Uterus (tissue), 4 donors: ENCODE measurements around the gene CDC42EP3. TPM values are rescaled to one million over a fixed set of nuclear protein-coding genes. Genes with fewer than 3 reads are reported as not detected.

ENCODE experiments used
- DNase-seq, 2 donors: peaks; one replicate each; pipeline ENCODE4 v3.0.0-alpha.2; 2019 to 2020
- H3K27ac ChIP-seq, 2 donors: fragments of 200-600 bp; sonication (generic); 1 replicate in 1 of 2; 2 replicates in 1 of 2; pipeline ENCODE4 v1.5.1; 2016 to 2018
- H3K27me3 ChIP-seq, 2 donors: fragments of 200-600 bp; sonication (generic); one replicate each; pipeline ENCODE4 v1.5.1; 2018 to 2019; ENCODE audit warnings: control low read depth in 1 of 2
- H3K36me3 ChIP-seq, 2 donors: fragments of 200-600 bp; sonication (generic); one replicate each; pipeline ENCODE4 v1.5.1; 2019; ENCODE audit warnings: control low read depth in 1 of 2
- H3K4me1 ChIP-seq, 2 donors: fragments of 200-600 bp; sonication (generic); one replicate each; pipeline ENCODE4 v1.5.1; 2018 to 2019; ENCODE audit warnings: control low read depth in 1 of 2
- H3K4me3 ChIP-seq, 2 donors: fragments of 200-600 bp; sonication (generic); 1 replicate in 1 of 2; 2 replicates in 1 of 2; pipeline ENCODE4 v1.5.1; 2018 to 2019; ENCODE audit warnings: mild to moderate bottlenecking in 1 of 2
- H3K9me3 ChIP-seq, 2 donors: fragments of 200-600 bp; sonication (generic); one replicate each; pipeline ENCODE4 v1.5.1; 2019; ENCODE audit warnings: control low read depth in 1 of 2
- POLR2A ChIP-seq, 2 donors: fragments of 450-650 bp; IDR thresholded peaks; one replicate each; pipeline ENCODE4 v1.6.1; 2016; ENCODE audit warnings: antibody characterized with exemption in 2 of 2, mild to moderate bottlenecking in 1 of 2, moderate library complexity in 1 of 2
- intact Hi-C: fragments of 100-400 bp; cut with DNase I; formaldehyde crosslinking; loops from one replicate; pipeline ENCODE4 v1.15.1; 2023; ENCODE audit warnings: low total_unique reads
- total RNA-seq, 4 donors: library from RNA; depleted of rRNA in 3 of 4; stranded (reverse); fragments of >200 nt in 3 of 4; gene quantifications; one replicate each; pipeline versions ENCODE4 v1.1.0 to v1.2.4, GENCODE V29; 2014 to 2023
- TF ChIP-seq, protein P1 (sequence below), 4 experiments: fragments of 200-600 bp in 2 of 4; fragments of 450-650 bp in 2 of 4; sonication (generic) in 2 of 4; IDR thresholded peaks; one replicate each; pipeline ENCODE4 v1.5.1; 2016 to 2019; ENCODE audit warnings: antibody characterized with exemption in 4 of 4, mild to moderate bottlenecking in 2 of 4, moderate library complexity in 1 of 4
- donor health status: DM: yes; HTN: yes; CAD: no.

Gene CDC42EP3
- total RNA-seq, 4 donors from 2014 or later = 24.7 to 93.0 (median 57.3) TPM

DNA sequence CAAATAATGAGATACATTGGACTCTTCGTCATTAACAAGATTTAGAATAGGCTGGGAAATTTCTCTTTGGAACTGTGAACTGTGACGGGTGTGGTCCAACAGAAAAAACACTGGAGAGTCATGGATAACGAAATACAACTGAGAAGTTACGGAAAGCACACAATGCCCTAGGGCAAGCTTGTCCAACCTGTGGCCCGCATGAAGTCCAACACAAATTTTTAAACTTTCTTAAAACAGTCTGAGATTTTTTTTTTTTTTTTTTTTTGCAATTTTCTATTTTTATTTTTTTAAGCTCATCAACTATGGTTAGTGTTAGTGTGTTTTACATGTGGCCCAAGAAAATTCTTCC, 27.7 kb downstream of the CDC42EP3 start:
- intact Hi-C loops = no loop called here
- H3K4me1 ChIP-seq = peaks cover 0 to 3% of the 10 kb centered on the region in 2 donors
- TF ChIP-seq, protein P1, sequence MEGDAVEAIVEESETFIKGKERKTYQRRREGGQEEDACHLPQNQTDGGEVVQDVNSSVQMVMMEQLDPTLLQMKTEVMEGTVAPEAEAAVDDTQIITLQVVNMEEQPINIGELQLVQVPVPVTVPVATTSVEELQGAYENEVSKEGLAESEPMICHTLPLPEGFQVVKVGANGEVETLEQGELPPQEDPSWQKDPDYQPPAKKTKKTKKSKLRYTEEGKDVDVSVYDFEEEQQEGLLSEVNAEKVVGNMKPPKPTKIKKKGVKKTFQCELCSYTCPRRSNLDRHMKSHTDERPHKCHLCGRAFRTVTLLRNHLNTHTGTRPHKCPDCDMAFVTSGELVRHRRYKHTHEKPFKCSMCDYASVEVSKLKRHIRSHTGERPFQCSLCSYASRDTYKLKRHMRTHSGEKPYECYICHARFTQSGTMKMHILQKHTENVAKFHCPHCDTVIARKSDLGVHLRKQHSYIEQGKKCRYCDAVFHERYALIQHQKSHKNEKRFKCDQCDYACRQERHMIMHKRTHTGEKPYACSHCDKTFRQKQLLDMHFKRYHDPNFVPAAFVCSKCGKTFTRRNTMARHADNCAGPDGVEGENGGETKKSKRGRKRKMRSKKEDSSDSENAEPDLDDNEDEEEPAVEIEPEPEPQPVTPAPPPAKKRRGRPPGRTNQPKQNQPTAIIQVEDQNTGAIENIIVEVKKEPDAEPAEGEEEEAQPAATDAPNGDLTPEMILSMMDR (IDR thresholded peaks at IDR 0.05) = no peak
- TF ChIP-seq POLR2A (IDR thresholded peaks at IDR 0.05) = no peak
- H3K27me3 ChIP-seq = no peaks in the 10 kb centered on the region
- H3K27ac ChIP-seq = peak overlapping the region in 1 of 2 donors; percentile 61
- no peak for DNase-seq
- no peaks in the 10 kb centered on the region for H3K36me3 ChIP-seq
- no peaks in the 10 kb centered on the region for H3K9me3 ChIP-seq
- no peak overlapping the region for H3K4me3 ChIP-seq

- DNase-seq = no peak
- H3K36me3 ChIP-seq = no peaks in the 10 kb centered on the region
- peaks cover 0 to 2% of the 10 kb centered on the region in 2 donors for H3K4me1 ChIP-seq
- H3K27me3 ChIP-seq = no peaks in the 10 kb centered on the region
- H3K9me3 ChIP-seq = no peaks in the 10 kb centered on the region
- TF ChIP-seq POLR2A (IDR thresholded peaks at IDR 0.05) = no peak
- TF ChIP-seq, protein P1 (IDR thresholded peaks at IDR 0.05) = no peak
- intact Hi-C loops = no loop called here
- H3K4me3 ChIP-seq = no peak overlapping the region
- H3K27ac ChIP-seq = peak overlapping the region; percentile 3 to 61
Observed at GRCh38 chr2:37642907-37643729, 28.3 kb downstream of the CDC42EP3 start.

DNA sequence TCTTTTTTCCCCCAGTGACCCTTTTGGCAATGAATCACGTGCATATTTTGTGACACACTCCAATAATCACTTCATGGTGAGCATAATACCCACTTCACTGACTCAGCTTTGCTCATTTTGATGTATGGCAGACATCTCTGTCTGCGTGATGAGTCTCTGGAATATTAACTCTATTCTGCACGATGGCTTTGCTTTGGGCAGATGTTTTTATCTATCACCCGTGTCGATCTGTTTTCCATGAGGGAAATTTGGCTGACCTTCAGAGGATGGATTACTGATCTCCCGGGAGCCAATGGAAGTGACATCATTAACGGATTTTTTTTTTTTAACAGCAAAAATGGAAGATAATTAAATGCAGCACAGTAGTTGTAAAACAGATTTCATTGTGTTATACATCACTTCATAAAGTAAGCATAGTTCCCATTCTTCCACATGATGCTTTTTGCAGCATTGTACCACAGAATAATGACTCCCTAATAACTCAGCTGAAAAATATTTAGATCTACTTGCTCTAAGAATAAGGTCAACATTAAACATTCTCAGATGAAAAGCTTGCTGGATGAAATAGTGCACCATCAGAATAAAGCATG, 29.8 kb downstream of the CDC42EP3 start:
- Histone ChIP-seq H3K27ac (peak overlapping the region; percentile 47 to 61), H3K27me3 (no peaks in the 10 kb centered on the region), H3K9me3 (no peaks in the 10 kb centered on the region), H3K36me3 (no peaks in the 10 kb centered on the region), H3K4me3 (no peak overlapping the region), H3K4me1 (peaks cover 0 to 4% of the 10 kb centered on the region in 2 donors)
- DNase-seq = no peak
- no peak for TF ChIP-seq POLR2A (IDR thresholded peaks at IDR 0.05)
- TF ChIP-seq, protein P1 (IDR thresholded peaks at IDR 0.05) = no peak
- intact Hi-C loops = no loop called here

- intact Hi-C loops = no loop called here
Observed at GRCh38 chr2:37639631-37640030, 31.8 kb downstream of the CDC42EP3 start.

More at GRCh38 chr2:37639631-37640030, 31.8 kb downstream of the CDC42EP3 start:
- no peak for DNase-seq
- TF ChIP-seq, protein P1 (IDR thresholded peaks at IDR 0.05) = no peak
- TF ChIP-seq POLR2A (IDR thresholded peaks at IDR 0.05) = no peak
- H3K27me3 ChIP-seq = no peaks in the 10 kb centered on the region
- H3K27ac ChIP-seq = peak overlapping the region; percentile 75 to 79
- no peak overlapping the region for H3K4me3 ChIP-seq
- peaks cover 0 to 4% of the 10 kb centered on the region in 2 donors for H3K4me1 ChIP-seq
- H3K36me3 ChIP-seq = no peaks in the 10 kb centered on the region
- H3K9me3 ChIP-seq = no peaks in the 10 kb centered on the region
